Upper lobe of left lung (tissue), 4 donors: ENCODE data around the gene IP6K2.

Source experiments
- CTCF ChIP-seq, 6 experiments: fragments of 450-650 bp in 4 of 6; fragments of 200-600 bp in 2 of 6; sonication (generic) in 2 of 6; IDR thresholded peaks; one replicate each; pipeline ENCODE4 v1.5.1; 2016 to 2019; ENCODE audit warnings: antibody characterized with exemption in 6 of 6
- POLR2A ChIP-seq, 4 donors: fragments of 450-650 bp; IDR thresholded peaks; one replicate each; pipeline ENCODE4 v1.5.1; 2016 to 2017; ENCODE audit warnings: antibody characterized with exemption in 4 of 4, mild to moderate bottlenecking in 2 of 4
- POLR2AphosphoS5 ChIP-seq, 2 donors: sonication (generic); formaldehyde crosslinking; IDR thresholded peaks; one replicate each; pipeline ENCODE4 v1.5.1; 2017; ENCODE audit warnings: antibody characterized with exemption in 2 of 2

- TF ChIP-seq CTCF (IDR thresholded peaks at IDR 0.05), result no peak
- no peak for TF ChIP-seq POLR2A (IDR thresholded peaks at IDR 0.05)
- TF ChIP-seq POLR2AphosphoS5 (IDR thresholded peaks at IDR 0.05), result no peak
Observed at GRCh38 chr3:48650723-48651122, 66.3 kb downstream of the IP6K2 start.
